Measurements from ENCODE around the gene REN. TPM values are rescaled to one million over a fixed set of nuclear protein-coding genes. Genes with fewer than 3 reads are reported as not detected.

Gene REN
- total and polyA plus RNA-seq, 2 of the 13 experiments (the other 11 are each of a cell fraction or from before 2014, with no cell fraction given) = not detected

GRCh38 chr1:204145033-204145504, 21.1 kb downstream of the REN start (continued):
- TF ChIP-seq NFRKB (IDR thresholded peaks at IDR 0.05) (no peak), IKZF4 (CRISPR knock-in tag; IDR thresholded peaks at IDR 0.05; ENCODE audit: borderline replicate concordance, low read depth, not compliant biosample characterization) (no peak), ZNF446 (CRISPR knock-in tag; IDR thresholded peaks at IDR 0.05) (no peak), GFI1 (CRISPR knock-in tag; IDR thresholded peaks at IDR 0.05; ENCODE audit: borderline replicate concordance) (peak; percentile 81), ZNF644 (CRISPR knock-in tag; IDR thresholded peaks at IDR 0.05; ENCODE audit: low read depth) (peak; percentile 92), SMAD3 (CRISPR knock-in tag; IDR thresholded peaks at IDR 0.05) (peak; percentile 83; the same call in 1 of the 2 replicates), NR2F6 (IDR thresholded peaks at IDR 0.05) (peak; percentile 92), NR2F6 (CRISPR knock-in tag; IDR thresholded peaks at IDR 0.05) (peak; percentile 94), ZSCAN29 (CRISPR knock-in tag; conservative IDR thresholded peaks at IDR 0.05) (no peak), TFAP4 (IDR thresholded peaks at IDR 0.05; ENCODE audit: borderline replicate concordance, low read depth) (peak; percentile 69; the same call in 1 of the 2 replicates), ZNF44 (CRISPR knock-in tag; IDR thresholded peaks at IDR 0.05) (no peak), ZSCAN25 (CRISPR knock-in tag; IDR thresholded peaks at IDR 0.05) (0 out of 2 replicates have a peak, but pooled peaks have one; percentile 19), ZBTB8A (CRISPR knock-in tag; IDR thresholded peaks at IDR 0.05; ENCODE audit: borderline replicate concordance, low read depth) (no peak), ZMAT3 (CRISPR knock-in tag; conservative IDR thresholded peaks at IDR 0.05) (no peak; the same call in 1 of the 2 replicates), POLR2AphosphoS2 (IDR thresholded peaks at IDR 0.05; ENCODE audit: low read depth, low read length) (no peak), ZBTB4 (CRISPR knock-in tag; IDR thresholded peaks at IDR 0.05; ENCODE audit: borderline replicate concordance) (no peak), ZNF414 (CRISPR knock-in tag; IDR thresholded peaks at IDR 0.05) (no peak), ZNF788 (CRISPR knock-in tag; IDR thresholded peaks at IDR 0.05; ENCODE audit: borderline replicate concordance) (peak; percentile 76; the same call in 1 of the 2 replicates), STAT6 (CRISPR knock-in tag; IDR thresholded peaks at IDR 0.05; ENCODE audit: borderline replicate concordance) (no peak), KMT2B (CRISPR knock-in tag; IDR thresholded peaks at IDR 0.05) (peak; percentile 31; the same call in 1 of the 2 replicates), ZNF256 (CRISPR knock-in tag; conservative IDR thresholded peaks at IDR 0.05) (no peak), FOXA3 (CRISPR knock-in tag; IDR thresholded peaks at IDR 0.05) (peak; percentile 71), ZNF430 (CRISPR knock-in tag; IDR thresholded peaks at IDR 0.05) (no peak)

Measured in HepG2 (cell line).